Thyroid gland (tissue), 4 donors: ENCODE data around the gene ZDHHC17. TPM values are rescaled to one million over a fixed set of nuclear protein-coding genes. Genes with fewer than 3 reads are reported as not detected.
"Not testable (repeated sequence)": the region's sequence is repeated elsewhere in the genome, so short reads cannot be mapped to it uniquely, and the experiment has no call there.

Experiments
- DNase-seq, 2 donors: peaks; one replicate each; pipeline ENCODE4 v3.0.0-alpha.2; 2019
- H3K27ac ChIP-seq, 3 donors: fragments of 200-600 bp; sonication (generic); 1 replicate in 2 of 3; 2 replicates in 1 of 3; pipeline ENCODE4 v1.5.1; 2016 to 2019; ENCODE audit warnings: mild to moderate bottlenecking in 1 of 3, moderate library complexity in 1 of 3
- H3K27me3 ChIP-seq: fragments of 200-600 bp; sonication (generic); one replicate; pipeline ENCODE4 v1.5.1; 2019
- H3K36me3 ChIP-seq, 2 donors: fragments of 200-600 bp; sonication (generic); one replicate each; pipeline ENCODE4 v1.5.1; 2016 to 2019
- H3K4me1 ChIP-seq, 2 donors: fragments of 200-600 bp; sonication (generic); one replicate each; pipeline ENCODE4 v1.5.1; 2017 to 2019
- H3K4me3 ChIP-seq, 3 donors: fragments of 200-600 bp; sonication (generic); replicated peaks in 1 of 3; 1 replicate in 2 of 3; 2 replicates in 1 of 3; pipeline ENCODE4 v1.5.1; 2016; ENCODE audit warnings: mild to moderate bottlenecking in 1 of 3
- H3K9me3 ChIP-seq: fragments of 200-600 bp; sonication (generic); one replicate; pipeline ENCODE4 v1.5.1; 2017
- CTCF ChIP-seq, 6 experiments: fragments of 200-600 bp in 3 of 6; fragments of 450-650 bp in 3 of 6; sonication (generic) in 3 of 6; IDR thresholded peaks; one replicate each; pipeline ENCODE4 v1.5.1; 2016 to 2019; ENCODE audit warnings: antibody characterized with exemption in 6 of 6, mild to moderate bottlenecking in 2 of 6, inconsistent platforms in 1 of 6, moderate library complexity in 1 of 6
- POLR2A ChIP-seq, 2 donors: fragments of 450-650 bp; IDR thresholded peaks; one replicate each; pipeline ENCODE4 v1.6.1; 2017; ENCODE audit warnings: antibody characterized with exemption in 2 of 2, mild to moderate bottlenecking in 2 of 2, moderate library complexity in 1 of 2
- WGBS, 2 donors: methylation state at CpG; one replicate each; pipeline ENCODE4 v1.1.5; 2017; 5-methylcytosine and 5-hydroxymethylcytosine counted together
- intact Hi-C: fragments of 100-400 bp; cut with DNase I; formaldehyde crosslinking; loops from one replicate; pipeline ENCODE4 v1.15.1; 2023
- total RNA-seq, 4 donors: library from RNA; depleted of rRNA; stranded (reverse); fragments of >200 nt; gene quantifications; one replicate each; pipeline ENCODE4 v1.2.3, GENCODE V29; 2016

Gene ZDHHC17
- total RNA-seq, 4 donors from 2014 or later: 30.8 to 120 (median 53.4) TPM

DNA sequence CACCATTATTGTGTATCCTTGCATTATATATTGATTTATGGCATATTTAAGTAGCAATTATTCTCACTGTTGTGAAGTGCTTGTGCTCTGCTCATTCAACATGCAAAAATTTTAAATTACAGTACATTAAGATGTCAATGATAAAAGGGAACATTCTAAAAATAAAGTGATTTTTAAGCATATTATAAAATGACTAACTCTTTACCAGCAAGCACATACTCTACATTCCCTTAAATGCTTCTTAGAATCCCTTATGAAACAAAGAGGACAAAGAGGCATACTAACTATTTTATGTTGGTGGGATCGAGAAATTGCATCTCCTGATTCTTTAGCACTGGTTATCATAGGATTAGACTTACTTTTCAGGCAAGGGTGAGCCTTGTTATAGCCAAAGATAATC is 46.6 kb upstream of the ZDHHC17 start:
- no peak for TF ChIP-seq POLR2A (IDR thresholded peaks at IDR 0.05)
- TF ChIP-seq CTCF (IDR thresholded peaks at IDR 0.05): no peak
- H3K4me1 ChIP-seq: no peaks in the 10 kb centered on the region
- no peak overlapping the region for H3K4me3 ChIP-seq
- H3K27ac ChIP-seq: no peak overlapping the region
- H3K27me3 ChIP-seq: no peaks in the 10 kb centered on the region
- WGBS, 2 donors: 89 to 91% methylated on average over 1 of the region's 1 CpG
- no peaks in the 10 kb centered on the region for H3K36me3 ChIP-seq
- no peaks in the 10 kb centered on the region for H3K9me3 ChIP-seq
- intact Hi-C loops: no loop called here
- no peak for DNase-seq

GRCh38 chr12:76719171-76720041 is 44.5 kb upstream of the ZDHHC17 start:
- Histone ChIP-seq H3K27ac (no peak overlapping the region), H3K9me3 (no peaks in the 10 kb centered on the region), H3K4me3 (no peak overlapping the region), H3K27me3 (no peaks in the 10 kb centered on the region), H3K4me1 (no peaks in the 10 kb centered on the region), H3K36me3 (no peaks in the 10 kb centered on the region)
- TF ChIP-seq POLR2A (IDR thresholded peaks at IDR 0.05) (no peak), CTCF (IDR thresholded peaks at IDR 0.05) (no peak)
- intact Hi-C loops: no loop called here
- no peak for DNase-seq
- WGBS, 2 donors: 71 to 85% methylated on average over 4 to 5 of the region's 5 CpGs

DNA sequence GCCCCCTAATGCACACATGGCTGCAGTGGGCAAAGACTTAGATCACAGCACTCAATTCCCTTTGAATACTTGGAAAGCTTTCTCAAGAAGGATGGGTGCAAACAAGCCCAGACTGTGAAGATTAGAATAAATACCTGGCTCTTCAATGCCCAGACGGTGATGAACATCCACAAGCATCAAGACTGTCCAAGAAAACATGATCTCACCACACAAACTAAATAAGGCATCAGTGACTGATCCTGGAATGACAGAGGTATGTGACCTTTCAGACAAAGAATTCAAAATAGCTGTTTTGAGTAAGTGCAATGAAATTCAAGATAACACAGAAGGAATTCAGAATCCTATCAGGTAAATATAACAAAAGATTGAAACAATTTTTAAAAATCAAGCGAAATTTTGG is 43.8 kb upstream of the ZDHHC17 start:
- WGBS, 2 donors: 80 to 82% methylated on average over 2 of the region's 2 CpGs
- DNase-seq: no peak
- Histone ChIP-seq H3K9me3 (no peaks in the 10 kb centered on the region), H3K4me1 (no peaks in the 10 kb centered on the region), H3K4me3 (no peak overlapping the region), H3K27me3 (no peaks in the 10 kb centered on the region), H3K27ac (no peak overlapping the region), H3K36me3 (no peaks in the 10 kb centered on the region)
- TF ChIP-seq POLR2A (IDR thresholded peaks at IDR 0.05) (no peak), CTCF (IDR thresholded peaks at IDR 0.05) (no peak)
- intact Hi-C loops: no loop called here

- intact Hi-C loops: no loop called here
- no peak for DNase-seq
- Histone ChIP-seq H3K9me3 (no peaks in the 10 kb centered on the region), H3K36me3 (no peaks in the 10 kb centered on the region), H3K4me1 (no peaks in the 10 kb centered on the region), H3K27me3 (no peaks in the 10 kb centered on the region), H3K27ac (no peak overlapping the region), H3K4me3 (no peak overlapping the region)
- no peak for TF ChIP-seq CTCF (IDR thresholded peaks at IDR 0.05)
- no peak for TF ChIP-seq POLR2A (IDR thresholded peaks at IDR 0.05)
These were observed 37.3 kb upstream of the ZDHHC17 start for GRCh38 chr12:76726626-76727025.

DNA sequence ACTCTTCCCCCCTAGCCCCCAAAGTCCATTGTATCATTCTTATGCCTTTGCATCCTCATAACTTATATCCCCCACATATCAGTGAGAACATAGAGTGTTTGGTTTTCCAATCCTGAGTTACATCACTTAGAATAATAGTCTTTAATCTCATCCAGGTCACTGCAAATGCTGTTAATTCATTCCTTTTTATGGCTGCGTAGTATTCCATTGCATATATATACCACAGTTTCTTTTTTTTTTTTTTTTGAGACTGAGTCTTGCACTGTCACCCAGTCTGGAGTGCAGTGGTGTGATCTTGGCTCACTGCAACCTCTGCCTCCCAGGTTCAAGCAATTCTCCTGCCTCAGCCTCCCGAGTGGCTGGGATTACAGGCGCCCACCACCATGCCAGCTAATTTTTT is 31.7 kb upstream of the ZDHHC17 start:
- DNase-seq, intact Hi-C loops, H3K4me1 ChIP-seq, H3K27ac ChIP-seq, H3K36me3 ChIP-seq, H3K4me3 ChIP-seq, H3K27me3 ChIP-seq, H3K9me3 ChIP-seq: not testable (repeated sequence)
- WGBS, 2 donors: 96% methylated on average over 3 of the region's 3 CpGs

GRCh38 chr12:76737689-76738088 is 26.2 kb upstream of the ZDHHC17 start:
- H3K27me3 ChIP-seq, H3K9me3 ChIP-seq, DNase-seq, H3K4me1 ChIP-seq, intact Hi-C loops, H3K27ac ChIP-seq, H3K4me3 ChIP-seq, H3K36me3 ChIP-seq: not testable (repeated sequence)
- WGBS, 2 donors: 94 to 96% methylated on average over 2 of the region's 2 CpGs
